ENCODE data around the gene ESPL1.
A peak's percentile ranks its signal among the peaks of the same experiment; 100 is the strongest.

ESPL1 gene

GRCh38 chr12:53267999-53268629 is at the start of gene ESPL1:
Gene ESPL1 (plus strand): TSS chr12:53268299. CDS start chr12:53268767, 468 bp downstream.
- DNase-seq (ENCODE audit: low read depth in 2 of 2), result peak; percentile 67 to 81

- DNase-seq (ENCODE audit: low read depth in 2 of 2), result no peak
Observed at GRCh38 chr12:53218551-53219291, 49.4 kb upstream of the ESPL1 start.

- peak; percentile 53 to 62 for DNase-seq (ENCODE audit: low read depth in 2 of 2)
Observed at GRCh38 chr12:53219292-53219955, 48.7 kb upstream of the ESPL1 start.

- peak; percentile 53 to 60 for DNase-seq (ENCODE audit: low read depth in 2 of 2)
Observed at GRCh38 chr12:53219956-53220693, 48.0 kb upstream of the ESPL1 start.

GRCh38 chr12:53220694-53221202 is 47.4 kb upstream of the ESPL1 start:
- peak; percentile 61 to 76 for DNase-seq (ENCODE audit: low read depth in 2 of 2)

GRCh38 chr12:53221203-53222080 is 46.7 kb upstream of the ESPL1 start:
- DNase-seq (ENCODE audit: low read depth in 2 of 2), result no peak

GRCh38 chr12:53222170-53222721 is 45.9 kb upstream of the ESPL1 start:
- DNase-seq (ENCODE audit: low read depth in 2 of 2), result no peak

GRCh38 chr12:53222806-53223261 is 45.3 kb upstream of the ESPL1 start:
- DNase-seq (ENCODE audit: low read depth in 2 of 2), result no peak

- DNase-seq (ENCODE audit: low read depth in 2 of 2), result no peak
Observed at GRCh38 chr12:53223389-53224060, 44.6 kb upstream of the ESPL1 start.

- no peak for DNase-seq (ENCODE audit: low read depth in 2 of 2)
Observed at GRCh38 chr12:53224061-53224896, 43.8 kb upstream of the ESPL1 start.

- no peak for DNase-seq (ENCODE audit: low read depth in 2 of 2)
Observed at GRCh38 chr12:53224897-53225634, 43.0 kb upstream of the ESPL1 start.

GRCh38 chr12:53225635-53226424 is 42.3 kb upstream of the ESPL1 start:
- no peak for DNase-seq (ENCODE audit: low read depth in 2 of 2)

GRCh38 chr12:53226815-53227214 is 41.3 kb upstream of the ESPL1 start:
- no peak for DNase-seq (ENCODE audit: low read depth in 2 of 2)

- no peak for DNase-seq (ENCODE audit: low read depth in 2 of 2)
Observed at GRCh38 chr12:53227341-53227740, 40.8 kb upstream of the ESPL1 start.

- no peak for DNase-seq (ENCODE audit: low read depth in 2 of 2)
Observed at GRCh38 chr12:53227836-53228235, 40.3 kb upstream of the ESPL1 start.

- DNase-seq (ENCODE audit: low read depth in 2 of 2), result no peak
Observed at GRCh38 chr12:53229454-53229853, 38.6 kb upstream of the ESPL1 start.

GRCh38 chr12:53230108-53230845 is 37.8 kb upstream of the ESPL1 start:
- DNase-seq (ENCODE audit: low read depth in 2 of 2), result no peak
